CD4-positive, alpha-beta T cell treated with Interleukin-2 at 100 ng/mL for 4 hours (primary cell): ENCODE data around the gene SGK2.
"Not testable (repeated sequence)": the region's sequence is repeated elsewhere in the genome, so short reads cannot be mapped to it uniquely, and the experiment has no call there.

Source experiments
- DNase-seq: peaks from one replicate; pipeline ENCODE4 v3.0.0-alpha.2; 2020; ENCODE audit warnings: low spot score

Gene SGK2

GRCh38 chr20:43603124-43603523 is 44.3 kb downstream of the SGK2 start:
- no peak for DNase-seq

- no peak for DNase-seq
Measured at GRCh38 chr20:43605715-43606114, 46.9 kb downstream of the SGK2 start.

GRCh38 chr20:43607278-43607677 is 48.5 kb downstream of the SGK2 start:
- not testable (repeated sequence) for DNase-seq

- no peak for DNase-seq
Measured at GRCh38 chr20:43631598-43631997, 72.8 kb downstream of the SGK2 start.
